Dermis blood vessel endothelial cell (primary cell): ENCODE results near the gene TLX2. TPM values are rescaled to one million over a fixed set of nuclear protein-coding genes. Genes with fewer than 3 reads are reported as not detected.
A peak's percentile ranks its signal among the peaks of the same experiment; 100 is the strongest.

Experiments used
- DNase-seq: peaks from one replicate; pipeline ENCODE4 v3.0.0; 2010
- total RNA-seq: library from RNA; depleted of rRNA; stranded (reverse); fragments of >200 nt; gene quantifications from 2 replicates; pipeline ENCODE4 v1.2.3, GENCODE V29; 2014

The TLX2 gene
- total RNA-seq, 1 donor from 2014 or later: 0.17 TPM

DNA sequence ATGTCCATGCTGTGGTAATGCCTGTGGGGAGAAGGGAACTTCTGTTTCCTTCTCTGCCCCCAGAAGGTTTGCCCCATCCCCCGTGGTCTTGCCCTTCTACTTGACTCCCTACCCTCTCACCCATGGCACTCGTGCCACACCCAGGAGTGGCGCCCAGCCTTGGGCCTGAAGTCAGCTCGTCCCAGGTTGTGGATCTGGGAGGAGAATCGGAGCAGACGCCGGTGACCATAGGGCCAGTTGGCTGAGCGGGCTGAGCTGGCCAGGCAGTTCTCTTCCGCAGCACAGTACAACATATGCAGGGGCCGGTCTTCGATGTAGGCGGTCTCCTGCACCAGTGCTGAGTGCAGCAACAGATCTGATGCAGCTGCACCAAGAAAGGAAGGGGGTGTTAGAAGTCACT, 20.2 kb downstream of the TLX2 start:
- no peak for DNase-seq

DNA sequence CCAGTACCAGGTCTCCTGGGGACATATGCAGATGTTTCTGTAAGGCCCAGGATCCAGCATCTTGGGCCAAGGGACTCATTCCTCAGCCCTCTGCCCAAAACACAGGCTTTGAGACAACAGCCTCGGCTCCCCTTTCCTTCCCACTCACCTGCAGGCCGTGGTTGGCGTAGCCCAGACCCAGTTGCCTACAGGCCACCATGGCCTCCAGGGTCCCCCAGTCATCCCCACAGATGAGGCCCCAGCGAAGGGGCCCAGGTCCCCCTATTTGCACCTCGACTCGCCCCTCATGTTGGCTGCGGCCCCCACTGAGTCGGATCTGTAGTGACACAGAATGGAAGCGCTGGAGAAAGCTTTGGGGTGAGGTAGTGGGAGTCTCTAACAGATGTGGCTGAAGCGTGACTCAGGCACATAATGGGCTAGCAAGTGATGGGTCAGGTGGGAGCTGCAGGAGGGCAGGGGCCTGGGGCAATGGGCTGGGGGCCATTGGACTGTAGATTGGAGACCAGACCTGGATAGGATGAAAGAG, 21.3 kb downstream of the TLX2 start:
- no peak for DNase-seq

DNA sequence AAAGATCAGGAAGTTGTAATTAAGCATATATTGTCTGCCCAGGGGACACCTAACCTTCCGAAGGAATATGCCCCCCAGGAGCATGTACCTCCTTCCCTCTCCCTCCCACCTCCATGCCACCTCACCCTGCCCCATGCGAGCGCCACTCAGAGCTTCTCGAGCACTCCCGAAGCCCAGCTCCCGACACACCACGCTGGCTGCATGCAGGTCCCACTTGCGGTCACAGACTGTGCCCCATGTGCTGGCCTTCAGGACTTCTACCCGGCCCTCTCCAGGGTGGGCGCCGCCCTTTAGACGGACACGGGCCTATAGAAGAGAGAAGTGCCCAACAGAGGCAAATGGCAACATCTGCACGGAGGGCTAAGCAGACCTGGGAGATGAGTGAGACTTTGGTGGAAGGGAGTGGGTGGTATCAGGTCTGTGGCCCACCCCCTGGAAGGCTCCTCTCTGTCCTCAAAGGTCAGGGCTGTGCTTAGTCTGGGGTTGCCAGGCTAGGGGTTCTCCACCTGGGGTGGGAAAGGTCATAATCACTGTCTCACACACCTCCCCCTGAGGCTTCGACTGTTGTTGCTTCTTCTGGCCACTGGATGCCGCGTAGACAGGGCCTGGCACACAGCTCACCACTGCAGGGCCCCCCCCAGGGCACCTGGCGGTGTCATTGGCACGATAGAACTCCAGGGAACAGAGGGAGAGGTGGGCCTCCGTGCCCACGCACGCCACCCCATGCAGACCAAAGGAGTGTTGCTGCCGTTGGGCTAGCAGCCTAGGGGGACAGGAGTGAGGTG, 22.1 kb downstream of the TLX2 start:
- DNase-seq: no peak

DNA sequence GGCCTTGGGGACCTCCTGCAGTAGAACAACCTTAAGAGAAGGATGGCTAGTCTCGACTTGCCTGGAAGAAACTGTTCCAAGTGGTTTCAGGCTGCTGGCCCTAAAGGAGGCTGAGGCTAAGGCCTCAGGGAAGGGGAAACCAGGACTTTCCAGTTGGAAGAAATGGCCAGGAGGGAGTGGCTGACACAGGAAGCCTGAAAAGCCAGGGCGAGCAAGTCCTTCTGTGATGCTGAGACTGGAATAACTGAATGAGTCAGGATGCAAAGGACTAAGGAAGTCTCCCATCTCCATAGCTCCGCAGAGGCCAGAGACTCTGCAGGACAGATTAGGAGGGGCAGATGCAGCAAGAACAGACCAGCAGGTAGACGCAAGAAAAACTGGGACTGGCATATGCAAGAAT, 22.9 kb downstream of the TLX2 start:
- no peak for DNase-seq

DNA sequence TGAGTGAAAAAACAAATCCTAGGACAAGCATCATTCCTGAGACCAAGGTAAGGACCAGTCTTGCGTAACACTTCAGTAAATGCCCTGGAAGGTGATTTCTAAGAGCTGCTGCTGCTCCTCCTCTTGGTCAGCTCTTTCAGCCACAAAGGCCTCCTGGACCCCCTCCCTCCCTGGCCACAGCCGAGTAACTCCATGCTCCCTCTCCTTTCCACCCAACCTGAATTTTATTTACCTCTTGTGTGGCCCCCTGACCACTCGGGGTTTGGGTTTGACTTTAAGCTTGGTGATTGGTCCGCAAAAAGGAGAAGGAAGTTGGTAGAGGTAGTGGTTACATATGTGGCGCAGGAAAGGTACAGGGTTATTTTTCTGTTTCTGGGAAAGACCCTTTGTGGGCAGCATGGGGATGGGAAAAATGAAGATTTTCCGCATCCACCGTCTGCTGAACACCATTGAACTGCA, 24.7 kb downstream of the TLX2 start:
- DNase-seq: no peak

DNA sequence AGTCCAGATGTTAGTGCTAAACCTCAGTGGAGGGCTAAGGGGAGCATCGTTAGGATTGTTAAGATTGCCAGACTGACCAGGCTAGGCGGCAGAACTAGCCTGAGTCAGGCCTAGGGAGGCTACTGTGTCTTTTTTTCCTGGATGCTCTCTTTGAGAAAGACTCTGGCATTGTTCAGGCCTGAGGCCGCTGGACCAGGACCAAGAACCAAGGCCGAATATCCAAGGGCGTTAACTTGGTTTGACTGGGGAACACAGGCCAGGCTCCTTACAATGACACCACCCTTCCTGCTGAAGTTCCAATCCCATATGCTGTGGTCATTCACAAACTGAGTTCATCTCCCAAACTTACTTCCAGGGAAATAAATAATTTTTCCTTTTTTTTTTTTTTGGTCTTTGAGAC, 26.0 kb downstream of the TLX2 start:
- DNase-seq: no peak

DNA sequence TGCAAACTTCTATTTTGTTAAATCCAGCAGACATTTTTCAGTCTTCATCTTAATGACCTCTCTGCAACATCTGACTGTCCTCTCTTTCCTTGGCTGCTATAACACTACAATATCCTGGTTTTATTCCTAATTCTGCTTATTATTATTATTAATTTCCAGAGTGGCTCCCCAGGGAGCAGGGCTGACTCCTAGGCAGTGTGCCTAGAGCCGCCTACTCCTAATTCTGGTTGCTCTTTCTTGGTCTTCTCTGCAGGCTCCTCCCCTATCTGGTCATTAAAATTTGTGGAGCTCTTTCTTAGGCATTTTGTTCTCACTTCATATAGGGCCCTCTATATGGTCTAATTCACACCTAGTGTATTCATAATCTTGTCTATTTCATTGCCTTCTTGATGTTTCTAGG, 28.7 kb downstream of the TLX2 start:
- DNase-seq: no peak

DNA sequence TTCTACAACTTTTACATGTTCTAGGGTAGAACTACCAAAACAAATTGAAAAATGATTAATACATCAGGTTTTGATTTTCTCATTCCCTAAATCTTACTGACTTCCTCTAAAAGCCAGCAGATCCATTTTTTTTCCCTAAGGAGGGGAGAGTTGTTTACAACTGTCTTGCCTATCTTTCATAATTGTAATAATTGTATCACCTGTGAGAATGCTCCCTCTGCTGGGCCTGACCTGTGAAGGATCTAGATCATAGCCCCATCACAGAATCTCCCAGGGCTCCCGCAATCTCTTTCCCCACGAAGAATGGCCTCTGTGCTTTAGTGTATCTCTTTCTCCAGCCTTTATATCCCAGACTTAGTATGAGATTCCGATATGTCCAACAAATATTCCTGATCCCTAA, 30.4 kb downstream of the TLX2 start:
- no peak for DNase-seq

DNA sequence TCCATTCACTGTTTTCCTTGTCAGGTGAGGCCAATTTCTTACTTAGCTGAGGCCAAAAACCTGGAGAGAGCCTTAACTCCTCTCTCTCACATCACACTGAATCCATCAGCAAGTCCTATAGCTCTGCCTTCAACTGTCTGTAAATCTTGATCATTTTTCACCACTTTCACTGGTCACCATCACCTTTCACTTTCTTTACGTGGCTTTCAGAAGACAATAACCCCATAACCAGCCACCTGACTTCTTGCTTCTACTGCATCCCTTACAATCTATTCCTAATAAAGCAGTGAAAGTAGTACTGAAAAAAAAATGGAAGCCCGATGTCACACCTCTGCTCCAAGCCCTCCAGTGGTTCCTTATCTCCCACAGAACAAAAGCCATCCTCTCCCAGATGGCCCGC, 31.8 kb downstream of the TLX2 start:
- DNase-seq: no peak

DNA sequence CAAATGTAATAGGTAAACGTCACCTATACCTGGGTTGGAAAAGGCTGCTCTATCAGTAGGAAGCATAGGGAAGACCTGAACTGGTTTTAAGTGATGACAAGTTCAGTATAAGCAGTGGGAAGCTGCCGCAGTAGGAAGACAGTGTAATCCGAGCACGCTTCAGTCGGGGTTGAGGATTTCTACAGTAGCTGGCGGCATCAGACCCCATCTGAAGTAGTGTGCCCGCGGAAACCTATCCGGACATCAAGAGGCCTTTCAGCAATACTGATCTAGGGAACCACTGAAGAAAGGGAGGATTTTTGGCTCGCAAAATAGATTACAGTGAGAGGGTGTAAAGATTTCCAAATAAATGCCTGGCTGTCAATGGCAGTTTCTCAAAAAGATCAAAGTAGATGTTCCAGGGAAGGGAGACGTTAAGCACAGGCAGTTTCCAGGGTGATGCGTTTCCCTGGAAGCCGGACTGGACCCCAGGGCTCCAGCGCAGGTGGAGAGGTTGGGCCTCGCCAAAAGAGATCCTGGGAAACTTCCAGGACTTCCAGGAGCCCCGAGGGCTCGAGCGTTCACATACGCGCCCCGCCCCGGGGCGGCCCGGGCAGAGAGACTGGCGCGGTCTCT, 34.1 kb downstream of the TLX2 start:
- no peak for DNase-seq

DNA sequence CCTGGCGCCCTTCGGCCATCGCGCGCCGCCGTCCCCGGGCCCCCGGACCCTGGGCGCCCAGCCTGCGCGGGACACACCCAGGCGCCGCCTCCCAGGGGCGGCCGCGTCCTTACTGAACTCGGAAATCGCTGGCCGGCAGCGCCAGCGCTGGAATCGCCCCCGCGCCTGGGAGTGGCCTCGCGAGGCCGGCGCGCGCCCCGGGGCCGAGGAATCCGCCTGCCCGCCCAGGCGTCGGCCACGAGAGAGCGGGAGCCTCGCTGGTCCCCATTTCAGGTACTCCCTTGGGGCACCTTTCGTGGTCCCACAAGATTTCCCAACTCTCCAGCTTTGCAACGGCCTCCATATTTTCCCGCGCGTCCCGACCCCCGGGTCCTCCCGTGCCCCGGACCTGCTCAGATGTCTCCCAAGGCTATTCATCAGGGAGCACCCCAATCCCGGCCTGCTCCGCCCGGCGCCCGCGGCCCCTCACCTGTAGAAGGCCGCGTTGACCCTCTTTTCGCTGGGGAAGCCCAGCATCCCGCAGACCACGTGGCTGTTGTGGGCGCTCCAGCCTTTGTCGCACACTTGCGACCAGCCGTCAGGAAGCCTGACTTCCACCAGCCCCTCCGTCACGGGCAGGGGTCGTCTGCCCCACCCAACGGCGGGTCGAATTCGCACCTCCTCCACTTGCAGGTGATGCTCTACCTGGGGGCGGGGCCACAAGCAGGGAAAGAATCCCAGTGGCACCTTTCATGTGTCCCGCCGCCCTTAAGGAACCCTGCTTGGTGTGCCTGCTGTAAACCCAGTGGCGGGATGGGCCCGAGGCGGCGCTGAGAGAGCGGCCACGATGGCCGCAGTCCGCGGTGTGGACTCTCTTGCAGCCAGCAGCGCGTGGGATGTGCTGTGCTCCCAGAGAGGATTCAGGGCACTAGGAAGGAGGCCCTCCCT, 34.9 kb downstream of the TLX2 start:
- DNase-seq: peak; percentile 47

DNA sequence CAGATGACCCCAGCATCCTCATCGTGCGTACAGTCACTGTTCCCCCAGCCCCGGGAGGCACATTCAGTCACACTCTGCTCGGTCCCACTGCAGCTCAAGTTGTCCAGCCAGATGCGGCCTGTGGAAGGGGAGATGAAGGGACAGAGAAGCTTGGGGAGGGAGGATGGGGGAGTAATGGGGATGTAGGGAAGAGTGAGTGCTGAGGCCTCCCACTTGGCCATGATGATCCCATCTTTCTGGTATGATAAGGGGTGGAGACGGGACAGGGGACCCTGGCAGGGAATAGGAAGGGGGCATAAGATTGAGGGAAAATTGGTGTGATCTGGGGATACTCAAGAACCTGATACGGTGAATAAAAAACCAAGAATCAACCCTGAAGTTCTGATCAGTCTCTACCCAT, 36.0 kb downstream of the TLX2 start:
- DNase-seq: no peak

DNA sequence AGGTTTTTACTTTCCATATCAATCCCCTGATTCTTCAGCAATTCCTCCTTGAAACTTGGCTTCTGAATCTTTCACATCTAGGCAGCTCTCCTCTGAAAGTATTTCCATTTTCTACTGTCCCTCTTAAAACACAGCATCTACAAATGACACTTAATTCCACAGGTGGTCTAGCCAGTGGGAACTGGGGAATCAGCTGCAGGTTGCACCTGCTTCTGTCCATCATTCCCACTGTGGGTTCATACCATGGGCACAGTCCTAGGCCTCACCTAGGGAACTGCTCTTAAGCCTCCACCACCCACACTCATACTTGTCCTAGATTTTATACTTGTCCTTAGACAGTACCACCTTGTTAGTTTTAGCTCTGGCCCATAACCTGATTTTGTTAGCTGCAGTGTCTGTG, 37.3 kb downstream of the TLX2 start:
- no peak for DNase-seq

DNA sequence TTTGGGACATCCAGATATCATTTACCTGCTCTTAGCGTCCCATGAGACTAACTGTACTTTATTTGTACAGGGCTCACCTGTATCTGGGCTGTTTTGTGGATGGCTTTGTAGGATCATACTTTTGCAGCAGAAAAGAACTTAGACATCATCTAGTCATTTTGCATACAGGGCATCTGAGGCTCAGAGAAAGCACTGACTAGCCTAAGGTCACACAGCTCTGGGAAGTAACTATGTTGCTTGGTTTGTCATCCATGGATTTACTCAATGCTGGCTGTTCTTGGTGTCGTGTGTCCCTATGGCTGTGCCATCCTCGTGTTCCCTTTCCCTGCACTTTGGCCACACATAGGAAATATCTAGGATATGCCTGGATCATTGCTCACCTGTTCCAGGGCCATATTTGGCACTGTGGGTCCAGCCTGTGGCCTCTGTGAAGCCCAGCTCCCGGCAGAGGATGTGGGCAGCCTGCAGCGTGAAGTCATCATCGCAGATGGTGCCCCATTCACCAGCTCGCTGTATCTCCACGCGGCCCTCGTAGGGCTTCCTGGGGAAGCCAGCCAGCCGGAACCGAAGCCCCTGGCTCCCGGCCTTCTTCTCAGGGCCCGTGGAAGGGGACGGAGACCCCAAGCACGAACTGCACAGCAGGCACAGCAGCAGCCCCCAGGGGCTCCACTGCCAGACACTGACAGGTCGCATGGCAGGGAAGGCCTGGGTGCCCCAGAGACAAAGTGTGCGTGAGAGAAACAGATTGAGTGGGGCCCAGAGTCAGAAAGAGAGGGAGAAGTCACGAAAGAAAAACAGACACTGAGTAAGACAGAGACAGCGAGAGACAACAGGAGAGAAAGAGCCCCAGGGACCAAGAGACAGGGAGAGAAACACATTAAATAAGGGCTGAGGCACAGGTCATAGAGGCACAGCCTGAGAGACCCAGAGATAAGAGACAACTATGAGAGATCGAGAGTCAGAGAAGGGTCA, 38.0 kb downstream of the TLX2 start:
- DNase-seq: no peak

DNA sequence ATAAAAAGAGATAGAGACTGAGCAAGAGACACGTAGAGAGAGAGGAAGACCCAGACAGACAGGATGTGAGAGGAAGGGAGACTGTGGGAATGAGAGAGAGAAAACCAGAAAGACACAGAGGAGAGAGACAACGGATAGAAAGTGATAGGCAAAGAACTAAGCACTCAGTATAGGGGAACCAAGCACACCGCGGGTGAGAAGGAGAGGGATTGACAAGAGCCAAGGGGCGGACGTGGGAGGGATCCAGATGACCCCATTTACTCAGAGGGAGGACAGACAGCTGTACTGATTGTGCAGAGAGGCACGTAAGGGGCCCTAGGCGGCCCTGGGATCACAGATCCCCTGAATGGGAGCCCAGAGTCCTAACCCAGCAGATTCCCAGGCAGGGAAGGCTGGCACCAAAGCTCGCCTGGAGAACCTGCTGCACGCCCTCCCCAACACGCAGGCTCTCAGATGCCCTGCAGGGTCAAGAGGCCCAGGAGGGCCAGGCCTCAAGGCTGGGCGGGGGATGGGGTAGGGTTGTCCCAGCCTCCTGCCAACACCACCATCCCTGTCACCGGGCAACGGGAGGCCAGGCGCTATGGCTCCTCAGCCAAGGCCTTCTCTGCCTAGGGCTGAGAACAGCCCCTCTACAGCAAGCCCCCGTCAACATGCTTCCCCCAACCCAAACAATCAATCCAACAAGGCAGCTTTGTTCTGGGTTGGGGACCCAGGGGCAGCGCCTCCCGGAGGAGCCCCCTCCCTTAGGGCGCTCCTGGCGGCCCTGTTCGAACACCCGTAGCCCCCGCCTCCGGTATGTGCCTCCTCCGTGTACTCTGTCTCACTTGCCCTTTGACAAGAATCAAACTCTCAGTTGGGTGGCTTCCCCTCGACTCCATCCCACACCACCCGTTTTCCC, 38.9 kb downstream of the TLX2 start:
- DNase-seq: no peak

DNA sequence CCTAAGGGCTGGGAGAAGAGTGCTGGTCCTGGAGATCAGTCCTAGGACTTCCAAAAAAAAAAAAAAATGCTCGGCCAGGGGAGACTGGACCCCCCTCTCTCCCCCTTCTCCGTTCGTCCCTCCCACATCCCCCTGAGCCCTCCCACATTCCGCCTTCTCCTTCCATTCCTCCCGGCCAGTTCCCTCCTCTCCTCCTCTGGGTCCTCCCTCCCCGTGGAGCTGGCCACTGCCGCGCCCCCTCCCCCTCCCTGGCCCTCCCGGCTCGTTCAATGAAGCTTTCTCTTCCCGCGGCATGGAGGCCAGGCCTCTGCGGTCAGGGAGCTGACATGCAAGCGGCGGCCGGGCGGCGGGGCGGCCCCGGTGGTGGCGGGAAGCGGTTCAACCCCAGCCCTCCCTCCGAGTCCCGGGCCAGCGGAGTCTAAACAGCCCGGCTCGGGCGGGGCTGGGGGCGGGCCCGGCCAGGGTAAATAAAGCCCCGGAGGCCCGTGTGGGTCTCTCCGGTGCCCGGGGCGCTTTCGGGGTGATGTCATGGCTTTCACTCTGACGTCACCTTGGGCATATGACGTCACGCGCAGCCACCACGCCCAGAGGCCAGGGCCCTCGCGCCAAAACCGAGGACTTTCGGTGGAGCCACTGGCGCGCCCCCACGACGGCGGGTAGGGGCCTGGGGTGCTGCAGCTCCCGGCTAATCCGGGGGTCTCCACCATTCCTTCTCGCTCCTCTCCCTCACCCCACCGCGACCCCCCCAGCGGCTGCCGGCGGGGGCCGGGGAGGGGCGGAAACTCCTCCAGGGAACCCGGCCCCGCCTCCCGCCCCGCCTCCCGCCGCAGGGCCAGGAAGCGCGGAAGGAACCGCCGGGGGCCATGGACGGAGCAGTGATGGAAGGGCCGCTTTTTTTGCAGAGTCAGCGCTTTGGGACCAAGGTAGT, 39.9 kb downstream of the TLX2 start, which contains the start of the genes DOK1 and LOXL3:
Gene DOK1 (plus strand): TSS at position 829 of the 928 bp plus-strand sequence. CDS start 35 bp downstream, at position 864.
Gene LOXL3 (minus strand): TSS at position 51 of the 928 bp plus-strand sequence. CDS start 1,308 bp downstream, outside the sequence.
- DNase-seq: peak; percentile 73

DNA sequence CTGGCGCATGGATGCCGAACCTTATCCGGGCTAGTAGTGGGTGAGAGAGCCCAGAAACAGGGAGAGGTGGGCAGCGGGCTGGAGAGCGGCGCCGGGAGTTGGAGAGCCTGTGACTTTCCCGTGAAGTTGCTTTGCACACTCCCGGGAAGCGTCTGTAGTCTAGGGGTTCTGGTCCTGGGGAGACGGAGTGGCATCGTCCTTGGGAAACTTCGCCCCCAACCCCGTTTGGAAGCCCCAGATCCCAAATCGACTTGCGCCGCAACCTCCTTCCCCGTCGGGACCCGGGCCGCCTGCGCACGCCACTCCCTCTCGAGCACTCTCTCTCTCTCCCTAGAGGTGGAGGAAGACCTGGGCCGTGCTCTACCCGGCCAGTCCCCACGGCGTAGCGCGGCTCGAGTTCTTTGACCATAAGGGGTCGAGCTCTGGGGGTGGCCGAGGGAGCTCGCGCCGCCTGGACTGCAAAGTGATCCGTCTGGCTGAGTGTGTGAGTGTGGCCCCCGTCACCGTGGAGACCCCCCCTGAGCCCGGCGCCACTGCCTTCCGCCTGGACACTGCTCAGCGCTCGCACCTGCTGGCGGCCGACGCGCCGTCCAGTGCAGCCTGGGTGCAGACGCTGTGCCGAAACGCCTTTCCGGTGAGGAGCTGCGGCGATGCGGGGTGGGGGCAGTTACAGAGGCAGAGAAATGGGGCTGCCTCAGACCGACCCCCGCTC, 40.7 kb downstream of the TLX2 start:
- DNase-seq: peak; percentile 53

DNA sequence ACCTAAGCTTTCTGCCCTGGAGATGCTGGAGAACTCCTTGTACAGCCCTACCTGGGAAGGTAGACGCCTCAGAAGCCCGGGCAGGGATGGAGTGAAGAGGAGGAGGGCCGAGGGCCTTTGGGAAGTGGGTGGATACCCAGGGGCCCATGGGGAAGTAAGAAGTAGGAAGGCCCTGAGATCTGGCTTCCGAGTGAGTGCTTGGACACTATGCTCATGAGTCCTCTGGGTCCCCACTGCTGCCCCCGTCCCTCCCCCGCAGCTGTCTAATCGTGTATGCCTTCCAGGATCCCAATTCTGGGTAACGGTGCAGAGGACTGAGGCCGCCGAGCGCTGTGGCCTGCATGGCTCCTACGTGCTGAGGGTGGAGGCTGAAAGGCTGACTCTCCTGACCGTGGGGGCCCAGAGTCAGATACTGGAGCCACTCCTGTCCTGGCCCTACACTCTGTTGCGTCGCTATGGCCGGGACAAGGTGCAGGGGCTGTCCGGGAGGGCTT, 41.4 kb downstream of the TLX2 start:
- no peak for DNase-seq
